ENCODE data around the gene LRRC23. TPM values are rescaled to one million over a fixed set of nuclear protein-coding genes. Genes with fewer than 3 reads are reported as not detected.

LRRC23 gene
- total and polyA plus RNA-seq, 2 experiments from 2014 or later: 2.4 to 9.1 TPM

DNA sequence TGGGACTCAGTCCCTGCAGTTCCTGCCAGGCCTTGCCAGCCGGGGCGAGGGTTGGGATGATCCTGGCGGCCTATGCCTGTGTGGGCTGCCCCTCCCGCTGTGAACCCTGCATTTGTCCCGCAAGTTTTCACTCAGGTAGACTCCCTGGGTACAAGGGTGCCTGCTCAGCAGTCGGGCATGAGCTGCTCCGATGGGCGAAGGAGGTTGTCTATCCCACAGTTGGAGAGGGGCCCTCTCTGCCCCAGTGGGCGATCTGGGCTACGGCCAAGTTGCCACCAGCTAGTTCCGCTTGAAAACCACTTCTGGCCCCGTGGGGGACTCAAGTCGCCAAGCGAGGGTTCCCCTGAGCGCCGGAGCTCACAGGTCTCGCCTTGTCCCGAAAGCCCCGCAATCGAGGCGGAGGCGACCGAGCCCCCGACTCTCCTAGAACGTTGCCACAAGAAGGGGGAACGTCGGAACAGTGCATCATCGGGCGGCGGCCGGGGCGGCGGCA lies 37.7 kb upstream of the LRRC23 start:
- TF ChIP-seq, protein P1, sequence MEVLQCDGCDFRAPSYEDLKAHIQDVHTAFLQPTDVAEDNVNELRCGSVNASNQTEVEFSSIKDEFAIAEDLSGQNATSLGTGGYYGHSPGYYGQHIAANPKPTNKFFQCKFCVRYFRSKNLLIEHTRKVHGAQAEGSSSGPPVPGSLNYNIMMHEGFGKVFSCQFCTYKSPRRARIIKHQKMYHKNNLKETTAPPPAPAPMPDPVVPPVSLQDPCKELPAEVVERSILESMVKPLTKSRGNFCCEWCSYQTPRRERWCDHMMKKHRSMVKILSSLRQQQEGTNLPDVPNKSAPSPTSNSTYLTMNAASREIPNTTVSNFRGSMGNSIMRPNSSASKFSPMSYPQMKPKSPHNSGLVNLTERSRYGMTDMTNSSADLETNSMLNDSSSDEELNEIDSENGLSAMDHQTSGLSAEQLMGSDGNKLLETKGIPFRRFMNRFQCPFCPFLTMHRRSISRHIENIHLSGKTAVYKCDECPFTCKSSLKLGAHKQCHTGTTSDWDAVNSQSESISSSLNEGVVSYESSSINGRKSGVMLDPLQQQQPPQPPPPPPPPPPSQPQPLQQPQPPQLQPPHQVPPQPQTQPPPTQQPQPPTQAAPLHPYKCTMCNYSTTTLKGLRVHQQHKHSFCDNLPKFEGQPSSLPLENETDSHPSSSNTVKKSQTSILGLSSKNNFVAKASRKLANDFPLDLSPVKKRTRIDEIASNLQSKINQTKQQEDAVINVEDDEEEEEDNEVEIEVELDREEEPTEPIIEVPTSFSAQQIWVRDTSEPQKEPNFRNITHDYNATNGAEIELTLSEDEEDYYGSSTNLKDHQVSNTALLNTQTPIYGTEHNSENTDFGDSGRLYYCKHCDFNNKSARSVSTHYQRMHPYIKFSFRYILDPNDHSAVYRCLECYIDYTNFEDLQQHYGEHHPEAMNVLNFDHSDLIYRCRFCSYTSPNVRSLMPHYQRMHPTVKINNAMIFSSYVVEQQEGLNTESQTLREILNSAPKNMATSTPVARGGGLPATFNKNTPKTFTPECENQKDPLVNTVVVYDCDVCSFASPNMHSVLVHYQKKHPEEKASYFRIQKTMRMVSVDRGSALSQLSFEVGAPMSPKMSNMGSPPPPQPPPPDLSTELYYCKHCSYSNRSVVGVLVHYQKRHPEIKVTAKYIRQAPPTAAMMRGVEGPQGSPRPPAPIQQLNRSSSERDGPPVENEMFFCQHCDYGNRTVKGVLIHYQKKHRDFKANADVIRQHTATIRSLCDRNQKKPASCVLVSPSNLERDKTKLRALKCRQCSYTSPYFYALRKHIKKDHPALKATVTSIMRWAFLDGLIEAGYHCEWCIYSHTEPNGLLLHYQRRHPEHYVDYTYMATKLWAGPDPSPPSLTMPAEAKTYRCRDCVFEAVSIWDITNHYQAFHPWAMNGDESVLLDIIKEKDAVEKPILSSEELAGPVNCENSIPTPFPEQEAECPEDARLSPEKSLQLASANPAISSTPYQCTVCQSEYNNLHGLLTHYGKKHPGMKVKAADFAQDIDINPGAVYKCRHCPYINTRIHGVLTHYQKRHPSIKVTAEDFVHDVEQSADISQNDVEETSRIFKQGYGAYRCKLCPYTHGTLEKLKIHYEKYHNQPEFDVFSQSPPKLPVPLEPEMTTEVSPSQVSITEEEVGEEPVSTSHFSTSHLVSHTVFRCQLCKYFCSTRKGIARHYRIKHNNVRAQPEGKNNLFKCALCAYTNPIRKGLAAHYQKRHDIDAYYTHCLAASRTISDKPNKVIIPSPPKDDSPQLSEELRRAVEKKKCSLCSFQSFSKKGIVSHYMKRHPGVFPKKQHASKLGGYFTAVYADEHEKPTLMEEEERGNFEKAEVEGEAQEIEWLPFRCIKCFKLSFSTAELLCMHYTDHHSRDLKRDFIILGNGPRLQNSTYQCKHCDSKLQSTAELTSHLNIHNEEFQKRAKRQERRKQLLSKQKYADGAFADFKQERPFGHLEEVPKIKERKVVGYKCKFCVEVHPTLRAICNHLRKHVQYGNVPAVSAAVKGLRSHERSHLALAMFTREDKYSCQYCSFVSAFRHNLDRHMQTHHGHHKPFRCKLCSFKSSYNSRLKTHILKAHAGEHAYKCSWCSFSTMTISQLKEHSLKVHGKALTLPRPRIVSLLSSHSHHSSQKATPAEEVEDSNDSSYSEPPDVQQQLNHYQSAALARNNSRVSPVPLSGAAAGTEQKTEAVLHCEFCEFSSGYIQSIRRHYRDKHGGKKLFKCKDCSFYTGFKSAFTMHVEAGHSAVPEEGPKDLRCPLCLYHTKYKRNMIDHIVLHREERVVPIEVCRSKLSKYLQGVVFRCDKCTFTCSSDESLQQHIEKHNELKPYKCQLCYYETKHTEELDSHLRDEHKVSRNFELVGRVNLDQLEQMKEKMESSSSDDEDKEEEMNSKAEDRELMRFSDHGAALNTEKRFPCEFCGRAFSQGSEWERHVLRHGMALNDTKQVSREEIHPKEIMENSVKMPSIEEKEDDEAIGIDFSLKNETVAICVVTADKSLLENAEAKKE (CRISPR knock-in tag; IDR thresholded peaks at IDR 0.05): no peak
- TF ChIP-seq NANOG (IDR thresholded peaks at IDR 0.05; ENCODE audit: borderline replicate concordance): no peak
- no peak for TF ChIP-seq ZNF114 (CRISPR knock-in tag; IDR thresholded peaks at IDR 0.05)
- TF ChIP-seq EZH2 (IDR thresholded peaks at IDR 0.05; ENCODE audit: low read depth, unreplicated experiment): no peak
- no peak for TF ChIP-seq ZNF331 (CRISPR knock-in tag; IDR thresholded peaks at IDR 0.05; ENCODE audit: low read depth)
- TF ChIP-seq, protein P2, sequence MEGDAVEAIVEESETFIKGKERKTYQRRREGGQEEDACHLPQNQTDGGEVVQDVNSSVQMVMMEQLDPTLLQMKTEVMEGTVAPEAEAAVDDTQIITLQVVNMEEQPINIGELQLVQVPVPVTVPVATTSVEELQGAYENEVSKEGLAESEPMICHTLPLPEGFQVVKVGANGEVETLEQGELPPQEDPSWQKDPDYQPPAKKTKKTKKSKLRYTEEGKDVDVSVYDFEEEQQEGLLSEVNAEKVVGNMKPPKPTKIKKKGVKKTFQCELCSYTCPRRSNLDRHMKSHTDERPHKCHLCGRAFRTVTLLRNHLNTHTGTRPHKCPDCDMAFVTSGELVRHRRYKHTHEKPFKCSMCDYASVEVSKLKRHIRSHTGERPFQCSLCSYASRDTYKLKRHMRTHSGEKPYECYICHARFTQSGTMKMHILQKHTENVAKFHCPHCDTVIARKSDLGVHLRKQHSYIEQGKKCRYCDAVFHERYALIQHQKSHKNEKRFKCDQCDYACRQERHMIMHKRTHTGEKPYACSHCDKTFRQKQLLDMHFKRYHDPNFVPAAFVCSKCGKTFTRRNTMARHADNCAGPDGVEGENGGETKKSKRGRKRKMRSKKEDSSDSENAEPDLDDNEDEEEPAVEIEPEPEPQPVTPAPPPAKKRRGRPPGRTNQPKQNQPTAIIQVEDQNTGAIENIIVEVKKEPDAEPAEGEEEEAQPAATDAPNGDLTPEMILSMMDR (conservative IDR thresholded peaks at IDR 0.05; ENCODE audit: low read depth in 2 of 2): no peak
- Histone ChIP-seq H3K4me3 (peak overlapping the region; percentile 97), H3K9me2 (ENCODE audit: insufficient read depth) (no peaks in the 10 kb centered on the region), H2AFZ (peak overlapping the region; percentile 83; the same call in 1 of the 2 replicates), H4K20me1 (replicated peaks; ENCODE audit: insufficient read depth) (peaks cover 31% of the 10 kb centered on the region), H3K27me3 (ENCODE audit: insufficient read depth) (no peaks in the 10 kb centered on the region), H3K4me2 (peak overlapping the region; percentile 100), H3K79me2 (replicated peaks; ENCODE audit: insufficient read depth) (peaks cover 26% of the 10 kb centered on the region), H3K4me1 (ENCODE audit: insufficient read depth) (peaks cover 48% of the 10 kb centered on the region), H3F3A (replicated peaks; ENCODE audit: low read depth) (peaks cover 54% of the 10 kb centered on the region), H3K36me3 (ENCODE audit: insufficient read depth) (peaks cover 23% of the 10 kb centered on the region), H3K27ac (ENCODE audit: low read depth) (peak overlapping the region; percentile 83; the same call in 1 of the 2 replicates)
- DNase-seq (ENCODE audit: low spot score) (no peak), ATAC-seq (peak; percentile 5)
- Mint-ChIP-seq H3K9me3 (no peaks in the 10 kb centered on the region; the same call in 2 of the 3 replicates), H3K27me3 (ENCODE audit: insufficient read depth, low read depth, poor library complexity) (peaks cover 43% of the 10 kb centered on the region), H3K4me3 (peak overlapping the region; percentile 94), H3K27ac (0 out of 2 replicates have a peak overlapping the region, but pooled peaks have one; percentile 74), H3K36me3 (ENCODE audit: low read depth) (peaks cover 78% of the 10 kb centered on the region), H3K4me1 (peaks cover 50% of the 10 kb centered on the region)

Data from GM23338 (cell line).